Panc1 (cell line): ENCODE data around the gene BCO1.

Source experiments
- CTCF ChIP-seq: fragments of 450-650 bp; IDR thresholded peaks from 2 replicates; pipeline ENCODE4 v1.5.1; 2017; ENCODE audit warnings: mild to moderate bottlenecking
- POLR2AphosphoS5 ChIP-seq: IDR thresholded peaks from 2 replicates; pipeline ENCODE4 v1.6.1; 2012; ENCODE audit warnings: mild to moderate bottlenecking, low read depth, low read length, moderate library complexity
- SIN3A ChIP-seq: IDR thresholded peaks from 2 replicates; pipeline ENCODE4 v1.6.1; 2012; ENCODE audit warnings: low read depth, mild to moderate bottlenecking, low read length, moderate library complexity, borderline replicate concordance; ENCODE audit not compliant: insufficient read depth
- TCF7L2 ChIP-seq: IDR thresholded peaks from 2 replicates; pipeline ENCODE4 v1.6.1; 2011; ENCODE audit warnings: mild to moderate bottlenecking, low read depth, low read length, inconsistent platforms

GRCh38 chr16:81284995-81285600 is 46.6 kb downstream of the BCO1 start:
- TF ChIP-seq CTCF (no peak), POLR2AphosphoS5 (no peak), TCF7L2 (no peak), SIN3A (no peak)
